Endometrial microvascular endothelial cells (primary cell): ENCODE results near the gene HACD3. TPM values are rescaled to one million over a fixed set of nuclear protein-coding genes. Genes with fewer than 3 reads are reported as not detected.
"Not testable (repeated sequence)": the region's sequence is repeated elsewhere in the genome, so short reads cannot be mapped to it uniquely, and the experiment has no call there.

Experiments used
- in situ Hi-C: cut with HindIII; loops from 2 replicates; pipeline ENCODE4 v1.10.0; 2017; ENCODE audit warnings: low sequenced_read_pairs, low pct_unique_long_range_greater_than_20kb; ENCODE audit errors: inconsistent ontology term
- total RNA-seq: library from RNA; depleted of rRNA; stranded (reverse); fragments of >200 nt; gene quantifications from one replicate; pipeline ENCODE4 v1.2.3, GENCODE V29; 2015; ENCODE audit errors: inconsistent ontology term

HACD3 gene
- total RNA-seq, 1 donor from 2014 or later: 89.9 TPM

GRCh38 chr15:65540314-65540713 is 10.1 kb downstream of the HACD3 start:
- in situ Hi-C loops: no loop called here

GRCh38 chr15:65541231-65541820 is 11.1 kb downstream of the HACD3 start:
- in situ Hi-C loops: no loop called here

GRCh38 chr15:65547841-65548240 is 17.6 kb downstream of the HACD3 start:
- in situ Hi-C loops: no loop called here

GRCh38 chr15:65549288-65549687 is 19.0 kb downstream of the HACD3 start:
- in situ Hi-C loops: not testable (repeated sequence)

GRCh38 chr15:65550681-65551098 is 20.4 kb downstream of the HACD3 start:
- in situ Hi-C loops: no loop called here

- in situ Hi-C loops: no loop called here
Observed at GRCh38 chr15:65551183-65551582, 20.9 kb downstream of the HACD3 start.

- in situ Hi-C loops: not testable (repeated sequence)
Observed at GRCh38 chr15:65552851-65553250, 22.6 kb downstream of the HACD3 start.

GRCh38 chr15:65553691-65554090 is 23.4 kb downstream of the HACD3 start:
- in situ Hi-C loops: no loop called here

- in situ Hi-C loops: no loop called here
Observed at GRCh38 chr15:65556622-65557021, 26.4 kb downstream of the HACD3 start.

GRCh38 chr15:65558336-65558735 is 28.1 kb downstream of the HACD3 start:
- in situ Hi-C loops: no loop called here

- in situ Hi-C loops: no loop called here
Observed at GRCh38 chr15:65558997-65559760, 28.9 kb downstream of the HACD3 start.

GRCh38 chr15:65559941-65560340 is 29.7 kb downstream of the HACD3 start:
- in situ Hi-C loops: no loop called here

GRCh38 chr15:65561934-65562333 is 31.7 kb downstream of the HACD3 start:
- in situ Hi-C loops: no loop called here

- in situ Hi-C loops: no loop called here
Observed at GRCh38 chr15:65569728-65570127, 39.5 kb downstream of the HACD3 start.

GRCh38 chr15:65571971-65572370 is 41.7 kb downstream of the HACD3 start:
- in situ Hi-C loops: no loop called here

- in situ Hi-C loops: no loop called here
Observed at GRCh38 chr15:65576664-65577063, 46.4 kb downstream of the HACD3 start.

- in situ Hi-C loops: no loop called here
Observed at GRCh38 chr15:65577129-65577996, 47.1 kb downstream of the HACD3 start.

GRCh38 chr15:65578904-65579728 is 48.9 kb downstream of the HACD3 start:
- in situ Hi-C loops: no loop called here

- in situ Hi-C loops: no loop called here
Observed at GRCh38 chr15:65579762-65580161, 49.5 kb downstream of the HACD3 start.
